AG09319 (cell line): Measurements from ENCODE around the gene COPS3.

Experiments
- DNase-seq: peaks from one replicate; pipeline ENCODE4 v3.0.0-alpha.2; 2010; ENCODE audit warnings: low read depth; ENCODE audit errors: extremely low read depth
- CTCF ChIP-seq: IDR thresholded peaks from 2 replicates; pipeline ENCODE4 v1.5.1; 2011; ENCODE audit warnings: low read depth, mild to moderate bottlenecking, inconsistent platforms, low read length, moderate library complexity

COPS3 gene

GRCh38 chr17:17300624-17301568 is 19.9 kb upstream of the COPS3 start:
- no peak for DNase-seq
- TF ChIP-seq CTCF: no peak

GRCh38 chr17:17298108-17298507 is 17.1 kb upstream of the COPS3 start:
- DNase-seq: no peak
- no peak for TF ChIP-seq CTCF

GRCh38 chr17:17297217-17297616 is 16.2 kb upstream of the COPS3 start:
- no peak for DNase-seq
- no peak for TF ChIP-seq CTCF

GRCh38 chr17:17295141-17295540 is 14.1 kb upstream of the COPS3 start:
- no peak for DNase-seq
- TF ChIP-seq CTCF: no peak

GRCh38 chr17:17289701-17290100 is 8.7 kb upstream of the COPS3 start:
- no peak for TF ChIP-seq CTCF
- DNase-seq: no peak

GRCh38 chr17:17289086-17289485 is 8.0 kb upstream of the COPS3 start:
- no peak for DNase-seq
- no peak for TF ChIP-seq CTCF

GRCh38 chr17:17285951-17286350 is 4.9 kb upstream of the COPS3 start:
- DNase-seq: no peak
- no peak for TF ChIP-seq CTCF
